GM10248 (cell line): Measurements from ENCODE around the gene FHIT.

ENCODE experiments used
- CTCF ChIA-PET: fragments of 300-600 bp; sonication (Branson Sonifier 250); formaldehyde crosslinking; extraction: SDS; loops from one replicate; lab custom pipeline; 2021; ENCODE audit warnings: antibody characterized with exemption; lab: Yijun Ruan, JAX
- POLR2A ChIA-PET: fragments of 350-650 bp; sonication (Branson Sonifier 250); formaldehyde crosslinking; extraction: SDS; loops from one replicate; lab custom pipeline; 2020; ENCODE audit warnings: antibody characterized with exemption; lab: Yijun Ruan, JAX
- DNase-seq: peaks from one replicate; pipeline ENCODE4 v3.0.0; 2012; ENCODE audit errors: extremely low spot score
- TF ChIP-seq, protein P1 (sequence below): IDR thresholded peaks from 2 replicates; pipeline ENCODE4 v1.5.1; 2012; ENCODE audit warnings: mild to moderate bottlenecking, low read depth; ENCODE audit errors: extremely low read depth, missing control alignments, control extremely low read depth

The FHIT gene

GRCh38 chr3:60434323-60434722 lies 816.9 kb downstream of the FHIT start:
- POLR2A ChIA-PET: no interaction called here
- TF ChIP-seq, protein P1, sequence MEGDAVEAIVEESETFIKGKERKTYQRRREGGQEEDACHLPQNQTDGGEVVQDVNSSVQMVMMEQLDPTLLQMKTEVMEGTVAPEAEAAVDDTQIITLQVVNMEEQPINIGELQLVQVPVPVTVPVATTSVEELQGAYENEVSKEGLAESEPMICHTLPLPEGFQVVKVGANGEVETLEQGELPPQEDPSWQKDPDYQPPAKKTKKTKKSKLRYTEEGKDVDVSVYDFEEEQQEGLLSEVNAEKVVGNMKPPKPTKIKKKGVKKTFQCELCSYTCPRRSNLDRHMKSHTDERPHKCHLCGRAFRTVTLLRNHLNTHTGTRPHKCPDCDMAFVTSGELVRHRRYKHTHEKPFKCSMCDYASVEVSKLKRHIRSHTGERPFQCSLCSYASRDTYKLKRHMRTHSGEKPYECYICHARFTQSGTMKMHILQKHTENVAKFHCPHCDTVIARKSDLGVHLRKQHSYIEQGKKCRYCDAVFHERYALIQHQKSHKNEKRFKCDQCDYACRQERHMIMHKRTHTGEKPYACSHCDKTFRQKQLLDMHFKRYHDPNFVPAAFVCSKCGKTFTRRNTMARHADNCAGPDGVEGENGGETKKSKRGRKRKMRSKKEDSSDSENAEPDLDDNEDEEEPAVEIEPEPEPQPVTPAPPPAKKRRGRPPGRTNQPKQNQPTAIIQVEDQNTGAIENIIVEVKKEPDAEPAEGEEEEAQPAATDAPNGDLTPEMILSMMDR: no peak
- no peak for DNase-seq
- CTCF ChIA-PET: no interaction called here

DNA sequence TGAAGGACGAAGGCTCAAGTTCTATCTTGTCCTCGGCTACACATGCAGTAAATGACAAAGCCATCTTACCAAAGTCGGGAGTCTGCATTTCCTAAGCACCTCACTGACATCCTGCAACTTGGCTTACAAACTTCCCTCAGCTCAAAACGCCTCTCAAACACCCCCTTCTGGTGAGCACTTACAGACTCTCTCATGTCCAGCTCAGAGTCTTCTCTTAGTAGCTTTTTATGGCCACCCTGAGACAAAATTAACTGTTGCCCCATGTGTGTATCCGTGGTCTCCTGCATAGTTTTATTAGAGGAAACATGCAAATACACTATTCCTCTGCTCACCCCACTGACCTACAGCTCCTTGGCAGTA lies 819.7 kb downstream of the FHIT start:
- no peak for DNase-seq
- CTCF ChIA-PET: interaction anchor here (1.1 to 1.6 kb wide), 3 partner anchors 16 to 27 kb away, joined by 3 to 5 read pairs (median 3); no protein-coding TSS in a partner anchor
- POLR2A ChIA-PET: no interaction called here
- TF ChIP-seq, protein P1: peak; percentile 2

DNA sequence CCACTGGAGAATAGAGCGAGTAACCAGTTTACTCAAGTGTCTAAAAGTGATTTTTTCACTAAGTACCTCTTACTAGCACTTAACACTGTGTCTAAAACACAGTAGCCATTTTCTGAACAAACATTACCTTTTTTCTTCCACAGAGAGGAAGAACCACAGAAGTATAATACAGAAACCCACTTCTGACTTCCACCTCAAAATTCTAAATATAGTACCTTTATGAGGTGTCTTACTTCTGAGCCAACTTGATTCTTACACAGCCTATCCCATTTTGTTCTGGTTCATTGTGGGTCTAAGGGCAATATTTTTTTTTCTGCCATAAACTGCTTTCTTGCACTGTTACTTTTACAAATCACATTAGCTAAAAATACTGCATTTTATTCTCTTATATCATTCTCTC lies 821.0 kb downstream of the FHIT start:
- CTCF ChIA-PET: interaction anchor here (1.6 kb wide), 1 partner anchor 14 kb away, joined by 4 read pairs; no protein-coding TSS in a partner anchor
- no peak for DNase-seq
- POLR2A ChIA-PET: no interaction called here
- TF ChIP-seq, protein P1: no peak

DNA sequence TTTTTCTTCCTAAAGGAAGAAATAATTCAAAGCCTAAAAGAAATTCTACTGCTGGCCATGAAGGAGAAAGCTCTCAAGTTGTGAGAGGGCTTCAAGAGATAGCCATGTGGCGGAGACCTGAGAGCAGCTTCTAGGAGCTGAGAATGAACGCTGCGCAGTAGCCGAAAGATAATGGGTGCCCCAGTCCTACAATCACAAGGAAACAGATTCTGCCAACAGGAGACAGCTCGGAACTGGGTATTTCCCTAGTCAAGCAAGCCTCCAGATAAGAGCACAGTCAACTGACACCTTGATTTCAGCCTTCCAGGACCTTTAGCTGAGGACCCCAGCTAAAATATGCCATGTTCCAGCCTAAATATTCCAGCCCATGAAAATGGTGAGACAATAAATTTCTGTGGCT lies 824.1 kb downstream of the FHIT start:
- DNase-seq: no peak
- TF ChIP-seq, protein P1: no peak
- ChIA-PET POLR2A (no interaction called here), CTCF (no interaction called here)

- ChIA-PET CTCF (no interaction called here), POLR2A (no interaction called here)
- TF ChIP-seq, protein P1: no peak
- DNase-seq: no peak
These were observed 826.3 kb downstream of the FHIT start for GRCh38 chr3:60424942-60425341.

- no peak for DNase-seq
- TF ChIP-seq, protein P1: no peak
- ChIA-PET CTCF (interaction anchor here (1.2 kb wide), 1 partner anchor 9 kb away, joined by 4 read pairs; no protein-coding TSS in a partner anchor), POLR2A (no interaction called here)
These were observed 827.2 kb downstream of the FHIT start for GRCh38 chr3:60424034-60424433.

DNA sequence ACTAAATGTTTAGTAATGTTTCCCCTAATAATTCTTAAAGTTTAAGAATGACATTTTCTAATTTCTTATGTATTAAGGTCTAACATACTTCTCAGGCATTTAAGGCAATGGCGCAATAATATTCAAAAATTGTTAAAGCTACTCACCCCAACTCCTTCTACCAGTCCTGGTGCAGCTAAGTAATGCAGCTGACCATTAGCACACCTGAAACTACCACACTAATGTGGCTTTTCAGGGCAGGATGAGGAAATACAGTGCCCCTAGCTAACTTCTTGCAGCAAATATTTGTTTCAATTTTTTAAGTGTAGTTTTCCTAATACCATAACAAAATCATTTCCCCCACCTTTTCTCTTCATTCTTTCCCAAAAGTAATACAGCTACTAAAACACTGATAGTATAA lies 827.7 kb downstream of the FHIT start:
- TF ChIP-seq, protein P1: no peak
- DNase-seq: no peak
- POLR2A ChIA-PET: no interaction called here

More for the DNA sequence above, 827.7 kb downstream of the FHIT start:
- CTCF ChIA-PET: interaction anchor here (1.2 kb wide), 1 partner anchor 9 kb away, joined by 4 read pairs; no protein-coding TSS in a partner anchor
